T1000 (cell line): ENCODE results near the gene RSPH9.

Source experiments
- DNase-seq: peaks from one replicate; lab custom pipeline; 2025; ENCODE audit warnings: mixed read lengths; lab: John Stamatoyannopoulos, UW

The RSPH9 gene, protein sequence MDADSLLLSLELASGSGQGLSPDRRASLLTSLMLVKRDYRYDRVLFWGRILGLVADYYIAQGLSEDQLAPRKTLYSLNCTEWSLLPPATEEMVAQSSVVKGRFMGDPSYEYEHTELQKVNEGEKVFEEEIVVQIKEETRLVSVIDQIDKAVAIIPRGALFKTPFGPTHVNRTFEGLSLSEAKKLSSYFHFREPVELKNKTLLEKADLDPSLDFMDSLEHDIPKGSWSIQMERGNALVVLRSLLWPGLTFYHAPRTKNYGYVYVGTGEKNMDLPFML

DNA sequence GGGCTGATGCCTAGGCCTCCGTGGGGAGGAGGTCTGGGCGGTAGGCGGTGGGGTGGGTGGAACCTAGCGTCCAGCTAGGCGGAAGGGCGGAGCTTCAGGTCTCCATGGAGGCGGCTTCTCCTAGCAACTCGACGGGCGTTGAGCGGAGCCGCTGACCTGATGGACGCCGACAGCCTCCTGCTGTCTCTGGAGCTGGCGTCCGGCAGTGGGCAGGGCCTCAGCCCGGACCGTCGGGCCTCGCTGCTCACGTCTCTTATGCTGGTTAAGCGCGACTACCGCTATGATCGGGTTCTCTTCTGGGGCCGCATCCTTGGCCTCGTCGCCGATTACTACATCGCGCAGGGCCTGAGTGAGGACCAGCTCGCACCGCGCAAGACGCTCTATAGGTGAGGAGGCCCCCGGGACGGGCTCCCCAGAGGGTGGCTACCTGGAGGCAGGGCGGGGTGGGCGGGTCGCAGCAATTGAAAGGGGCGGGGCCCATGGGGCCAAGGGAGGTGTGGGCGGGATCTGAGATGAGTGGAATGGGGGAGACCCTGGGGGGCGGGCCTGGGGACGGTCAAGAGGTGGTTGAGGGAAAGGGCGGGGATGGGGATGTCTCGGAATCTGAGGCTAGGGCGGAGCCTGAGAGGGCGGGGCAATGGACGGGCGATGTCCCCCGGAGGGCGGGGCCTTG is at the start of gene RSPH9:
Gene RSPH9 (plus strand): TSS at position 97 of the 673 bp plus-strand sequence. CDS start 63 bp downstream, at position 160.
- DNase-seq: peak; percentile 63

GRCh38 chr6:43600595-43600994 is 44.2 kb upstream of the RSPH9 start:
- DNase-seq: no peak

DNA sequence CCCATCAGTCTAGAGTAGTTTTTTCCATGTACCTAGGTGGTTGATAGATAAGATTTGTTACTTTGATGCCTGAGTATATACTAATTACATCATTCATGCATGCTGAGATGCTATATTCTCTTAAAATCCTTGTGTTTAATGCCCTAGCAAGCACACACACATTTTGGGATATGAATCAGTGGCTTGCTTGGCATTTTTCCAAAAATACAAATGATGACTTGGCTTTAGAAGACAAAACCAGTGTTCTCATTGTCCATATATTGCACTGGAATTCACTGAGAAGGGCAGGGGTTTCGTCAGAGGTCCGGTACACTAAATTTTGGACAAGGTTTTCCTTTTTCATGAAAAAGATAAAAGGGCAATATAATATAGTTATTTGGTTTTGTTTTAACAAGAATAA is 40.7 kb upstream of the RSPH9 start:
- no peak for DNase-seq

DNA sequence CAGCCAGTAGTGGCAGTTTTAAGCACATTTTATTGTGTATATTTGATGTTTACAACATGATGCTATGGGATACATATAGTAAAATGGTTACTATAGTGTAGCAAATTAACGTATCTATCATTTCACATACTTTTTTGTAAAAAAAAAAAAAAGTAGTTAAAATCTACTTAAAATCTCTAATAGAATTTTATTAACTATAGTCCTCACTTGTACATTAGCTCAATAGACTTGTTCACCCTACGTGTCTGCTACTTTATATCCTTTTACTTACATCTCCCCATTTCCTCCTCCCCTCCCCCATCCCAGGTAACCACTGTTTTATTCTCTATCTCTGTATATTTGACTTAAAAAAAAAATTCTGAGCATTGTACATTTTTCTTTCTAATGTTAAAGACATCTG is 38.8 kb upstream of the RSPH9 start:
- DNase-seq: no peak

- peak; percentile 56 for DNase-seq
Observed at GRCh38 chr6:43608310-43608763, 36.5 kb upstream of the RSPH9 start.

- no peak for DNase-seq
Observed at GRCh38 chr6:43608807-43609206, 36.0 kb upstream of the RSPH9 start.

DNA sequence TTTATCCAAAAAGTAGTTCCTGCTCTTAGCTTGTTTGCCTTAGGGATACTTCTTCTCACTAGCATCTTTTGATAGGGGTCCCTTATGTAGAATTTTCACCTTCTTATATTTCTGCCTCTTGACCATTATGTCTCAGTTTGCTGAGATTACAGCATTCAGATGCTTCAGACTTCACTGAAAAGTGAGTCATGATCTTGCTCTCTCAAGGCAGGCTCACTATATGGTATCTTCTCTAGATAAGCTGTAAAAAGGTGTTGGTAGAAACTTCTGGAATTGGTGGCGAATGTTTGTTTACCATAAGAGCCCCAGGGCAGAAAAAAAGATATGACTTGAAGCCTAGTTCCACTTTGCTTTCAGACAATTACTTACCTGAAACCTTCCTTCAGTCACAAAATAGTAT is 35.4 kb upstream of the RSPH9 start:
- DNase-seq: no peak

- DNase-seq: no peak
Observed at GRCh38 chr6:43610431-43610830, 34.4 kb upstream of the RSPH9 start.

GRCh38 chr6:43613721-43614395 is 31.0 kb upstream of the RSPH9 start:
- DNase-seq: no peak

- DNase-seq: no peak
Observed at GRCh38 chr6:43614396-43614730, 30.5 kb upstream of the RSPH9 start.

DNA sequence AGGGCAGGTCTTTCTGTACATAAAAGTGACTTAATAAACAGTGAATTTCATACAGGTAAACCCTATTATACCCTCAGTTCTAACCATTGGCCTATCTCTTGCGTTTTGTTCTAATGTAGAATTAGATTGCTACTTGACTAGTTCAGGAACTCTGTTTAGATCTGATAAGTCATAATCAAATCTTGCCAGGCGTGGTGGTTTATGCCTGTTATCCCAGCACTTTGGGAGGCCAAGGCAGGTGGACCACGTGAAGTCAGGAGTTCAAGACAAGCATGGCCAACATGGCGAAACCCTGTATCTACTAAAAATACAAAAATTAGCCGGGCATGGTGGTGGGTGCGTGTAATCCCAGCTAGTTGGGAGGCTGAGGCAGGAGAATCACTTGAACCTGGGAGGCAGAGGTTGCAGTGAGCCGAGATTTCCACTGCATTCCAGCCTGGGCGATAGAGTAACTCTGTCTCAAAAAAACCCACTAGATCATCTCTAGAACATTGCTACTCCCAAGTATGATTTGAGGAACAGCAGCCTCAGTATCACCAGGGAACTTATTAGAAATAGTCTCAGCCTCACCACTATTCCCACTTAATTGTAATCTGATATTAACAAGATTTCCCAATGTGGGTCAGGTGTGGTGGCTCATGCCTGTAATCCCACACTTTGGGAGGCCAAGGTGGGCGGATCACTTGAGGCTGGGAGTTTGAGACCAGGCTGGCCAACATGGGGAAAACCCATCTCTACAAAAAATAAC is 27.9 kb upstream of the RSPH9 start:
- DNase-seq: no peak

- DNase-seq: no peak
Observed at GRCh38 chr6:43621078-43621835, 23.6 kb upstream of the RSPH9 start.

- no peak for DNase-seq
Observed at GRCh38 chr6:43621836-43622180, 23.0 kb upstream of the RSPH9 start.

GRCh38 chr6:43622541-43622940 is 22.3 kb upstream of the RSPH9 start:
- no peak for DNase-seq

DNA sequence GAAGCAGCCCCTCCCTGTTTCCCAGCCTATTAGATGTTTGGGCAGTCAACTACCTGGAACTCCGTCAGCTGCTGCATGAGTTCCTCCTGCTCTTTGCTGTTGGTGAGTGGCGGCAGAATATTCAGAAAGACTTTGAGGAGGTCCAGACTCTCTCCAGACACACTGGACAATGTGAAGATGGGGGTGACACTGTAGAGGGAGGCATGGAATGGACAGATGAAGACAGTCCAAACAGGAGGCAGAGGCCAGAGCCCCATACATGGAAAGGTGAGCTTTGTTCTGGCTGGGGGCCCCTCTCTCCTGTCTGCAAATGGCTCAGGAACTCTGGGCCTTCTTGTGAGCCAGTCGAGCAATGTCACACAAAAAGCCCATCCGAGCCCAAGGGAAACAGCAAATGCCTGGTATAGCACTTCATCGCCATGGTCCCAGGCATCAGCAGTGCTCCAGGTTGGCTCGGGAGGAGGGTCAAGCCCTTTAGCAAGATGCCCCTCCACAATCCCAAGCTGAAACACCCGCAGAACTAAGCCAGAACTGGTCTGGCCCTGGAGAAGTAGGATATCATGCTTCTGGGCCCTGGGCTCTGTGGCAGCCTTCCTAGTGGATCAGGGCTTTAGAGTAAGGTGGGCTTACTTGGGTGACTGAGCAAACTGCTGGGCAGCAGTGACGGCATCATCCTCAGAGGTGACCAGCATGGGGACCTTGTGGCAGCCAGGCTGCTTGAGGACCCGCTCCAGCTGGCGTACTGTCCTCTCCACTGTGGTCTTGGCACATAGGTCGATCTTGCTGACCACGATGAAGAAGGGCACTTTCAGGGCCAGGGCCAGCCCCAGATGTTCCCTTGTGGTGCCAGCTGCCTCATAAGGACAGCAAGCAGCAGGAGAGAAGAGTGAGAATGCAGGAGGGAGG is 20.7 kb upstream of the RSPH9 start:
- DNase-seq: no peak

- no peak for DNase-seq
Observed at GRCh38 chr6:43624786-43625288, 20.0 kb upstream of the RSPH9 start.

DNA sequence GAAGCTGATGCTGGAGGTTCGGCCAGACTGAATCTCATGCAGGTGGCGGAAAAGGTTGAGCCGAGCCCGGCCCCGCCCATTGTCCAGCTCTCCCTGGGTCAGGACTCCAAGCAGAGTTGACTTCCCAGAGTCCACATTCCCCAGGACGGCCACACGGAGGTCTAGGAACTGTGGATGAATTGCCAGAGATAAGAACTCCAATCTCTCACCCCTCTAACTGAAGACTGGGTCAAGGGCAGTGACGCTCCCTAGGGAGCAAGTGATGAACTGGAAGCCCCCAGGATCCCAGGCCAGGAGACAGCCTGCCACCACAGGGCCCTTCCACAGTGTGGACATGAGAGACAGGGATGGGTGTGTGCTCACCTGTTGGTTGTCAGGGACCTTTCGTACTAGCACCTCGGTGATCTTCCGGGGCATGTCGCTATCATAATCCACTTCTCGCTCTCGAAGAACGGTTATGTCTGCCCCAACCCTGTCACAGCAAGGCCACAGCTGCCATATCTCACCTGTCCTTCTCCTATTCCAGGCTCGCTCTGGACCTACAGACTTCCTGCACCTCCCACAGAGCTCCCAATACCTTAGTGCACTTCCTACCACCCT is 19.3 kb upstream of the RSPH9 start:
- no peak for DNase-seq

DNA sequence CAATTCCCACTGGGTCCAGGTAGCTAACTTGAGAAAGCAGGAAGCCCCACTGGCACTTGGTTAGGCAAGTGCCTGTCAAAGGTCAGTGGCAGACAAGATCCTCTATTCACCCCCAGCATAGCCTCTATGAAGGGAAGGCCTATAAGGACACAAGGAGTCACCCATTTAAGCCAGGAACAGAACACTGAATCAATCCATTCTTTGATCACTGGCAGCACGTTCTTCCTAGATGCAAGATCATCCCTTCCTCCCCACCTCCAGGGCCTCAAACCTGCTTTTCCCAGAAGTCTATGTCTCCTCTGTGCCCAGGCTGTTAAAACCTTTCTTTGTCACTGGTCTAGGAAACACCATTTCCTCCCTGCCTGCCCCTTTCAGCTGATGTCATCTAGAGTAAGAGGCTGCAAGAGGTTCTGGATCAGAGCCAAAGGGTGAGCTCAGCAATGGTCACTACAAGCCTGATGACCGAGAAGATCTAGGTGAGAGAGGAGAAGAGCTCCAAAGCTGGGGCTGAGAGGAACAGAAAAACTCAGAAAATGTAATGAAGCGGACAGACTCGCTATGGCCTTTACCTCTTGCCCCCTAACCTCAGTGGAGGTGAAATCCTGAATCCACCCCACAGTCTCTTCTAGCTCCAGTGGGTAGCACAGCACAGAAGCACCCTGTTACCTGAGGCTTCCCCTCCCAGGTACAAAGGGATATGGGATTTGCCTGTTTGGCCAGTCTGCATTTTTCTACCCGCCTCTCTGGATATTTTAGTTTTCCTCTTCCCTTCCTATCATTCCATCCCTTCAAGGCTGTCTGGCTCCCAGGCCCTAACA is 17.6 kb upstream of the RSPH9 start:
- DNase-seq: peak; percentile 66

- peak; percentile 20 for DNase-seq
Observed at GRCh38 chr6:43628393-43629103, 16.3 kb upstream of the RSPH9 start.
